Liver (tissue), 10 donors: ENCODE measurements around the gene ATP5PD. TPM values are rescaled to one million over a fixed set of nuclear protein-coding genes. Genes with fewer than 3 reads are reported as not detected.

Source experiments
- DNase-seq: peaks from one replicate; pipeline ENCODE4 v3.0.0-alpha.2; 2017; ENCODE audit warnings: low spot score
- H3K27ac ChIP-seq, 2 donors: one replicate each; pipeline ENCODE4 v1.7.0; 2013; ENCODE audit warnings: inconsistent platforms in 2 of 2, low read length in 2 of 2, control low read depth in 1 of 2, low read depth in 1 of 2, mild to moderate bottlenecking in 1 of 2
- H3K27me3 ChIP-seq, 4 donors: one replicate each; pipeline versions ENCODE4 v1.6.1 to v1.7.0; 2013; ENCODE audit warnings: low read length in 3 of 4, inconsistent platforms in 1 of 4, mild to moderate bottlenecking in 1 of 4, moderate library complexity in 1 of 4; ENCODE audit not compliant: control insufficient read depth in 4 of 4, insufficient read depth in 4 of 4
- H3K36me3 ChIP-seq, 4 donors: one replicate each; pipeline versions ENCODE4 v1.6.1 to v1.7.0; 2013; ENCODE audit warnings: low read length in 3 of 4, mild to moderate bottlenecking in 3 of 4, low read depth in 1 of 4, moderate library complexity in 1 of 4; ENCODE audit not compliant: control insufficient read depth in 4 of 4, insufficient read depth in 3 of 4
- H3K4me1 ChIP-seq, 4 donors: one replicate each; pipeline versions ENCODE4 v1.6.1 to v1.7.0; 2013; ENCODE audit warnings: low read length in 3 of 4, mild to moderate bottlenecking in 3 of 4, moderate library complexity in 1 of 4; ENCODE audit not compliant: control insufficient read depth in 4 of 4, insufficient read depth in 4 of 4
- H3K4me3 ChIP-seq, 3 donors: one replicate each; pipeline versions ENCODE4 v1.6.1 to v1.7.0; 2013; ENCODE audit warnings: low read length in 3 of 3, control low read depth in 1 of 3, low read depth in 1 of 3, mild to moderate bottlenecking in 1 of 3
- H3K9ac ChIP-seq, 2 donors: one replicate each; pipeline ENCODE4 v1.7.0; 2013; ENCODE audit warnings: low read length in 2 of 2, mild to moderate bottlenecking in 2 of 2, moderate library complexity in 2 of 2, control low read depth in 1 of 2, low read depth in 1 of 2
- H3K9me3 ChIP-seq, 4 donors: one replicate each; pipeline versions ENCODE4 v1.6.1 to v1.7.0; 2013; ENCODE audit warnings: low read length in 3 of 4; ENCODE audit not compliant: control insufficient read depth in 4 of 4
- ATF3 ChIP-seq: IDR thresholded peaks from 2 replicates; pipeline ENCODE4 v1.6.1; 2016; ENCODE audit warnings: antibody characterized with exemption
- FOXA1 ChIP-seq: IDR thresholded peaks from 2 replicates; pipeline ENCODE4 v1.6.1; 2016; ENCODE audit warnings: antibody characterized with exemption
- HNF4A ChIP-seq, 2 donors: conservative IDR thresholded peaks; 2 replicates each; pipeline ENCODE4 v1.6.1; 2016; ENCODE audit warnings: antibody characterized with exemption in 2 of 2, mild to moderate bottlenecking in 2 of 2
- HNF4G ChIP-seq: IDR thresholded peaks from 2 replicates; pipeline ENCODE4 v1.6.1; 2016; ENCODE audit warnings: antibody characterized with exemption
- JUND ChIP-seq, 2 donors: IDR thresholded peaks; 2 replicates each; pipeline ENCODE4 v1.6.1; 2016; ENCODE audit warnings: antibody characterized with exemption in 2 of 2
- NR2F2 ChIP-seq: IDR thresholded peaks from 2 replicates; pipeline ENCODE4 v1.6.1; 2016; ENCODE audit warnings: antibody characterized with exemption
- SP1 ChIP-seq: IDR thresholded peaks from 2 replicates; pipeline ENCODE4 v1.6.1; 2018; ENCODE audit warnings: antibody characterized with exemption, mild to moderate bottlenecking
- WGBS: extraction: QIAGEN DNeasy Blood & Tissue Kit; methylation state at CpG from one replicate; pipeline ENCODE4 v1.1.7; 2013; 5-methylcytosine and 5-hydroxymethylcytosine counted together
- polyA plus RNA-seq, 2 donors: library from polyadenylated mRNA; stranded (reverse) in 1 of 2; unstranded in 1 of 2; fragments of 200-250 nt in 1 of 2; fragments of >200 nt in 1 of 2; fragmentation: Nextera tagmentation in 1 of 2; extraction: Ambion mirVana in 1 of 2; gene quantifications; one replicate each; pipeline versions ENCODE4 v1.2.1 to v1.2.3, GENCODE V29; 2013 to 2015
- small RNA-seq: library from RNA; depleted of rRNA; stranded (forward); fragments of <200 nt; gene quantifications from one replicate; pipeline ENCODE3, GENCODE V24; 2014
- total RNA-seq, 2 donors: library from RNA; depleted of rRNA; stranded (reverse); fragments of >200 nt; gene quantifications; one replicate each; pipeline ENCODE4 v1.2.3, GENCODE V29; 2014
- donor health status: healthy.
- donor health status: healthy.
- donor health status: healthy.
- donor health status: healthy.
- donor health status: healthy.

ATP5PD gene
- total and polyA plus RNA-seq, 4 donors = 102 to 378 (median 184) TPM

DNA sequence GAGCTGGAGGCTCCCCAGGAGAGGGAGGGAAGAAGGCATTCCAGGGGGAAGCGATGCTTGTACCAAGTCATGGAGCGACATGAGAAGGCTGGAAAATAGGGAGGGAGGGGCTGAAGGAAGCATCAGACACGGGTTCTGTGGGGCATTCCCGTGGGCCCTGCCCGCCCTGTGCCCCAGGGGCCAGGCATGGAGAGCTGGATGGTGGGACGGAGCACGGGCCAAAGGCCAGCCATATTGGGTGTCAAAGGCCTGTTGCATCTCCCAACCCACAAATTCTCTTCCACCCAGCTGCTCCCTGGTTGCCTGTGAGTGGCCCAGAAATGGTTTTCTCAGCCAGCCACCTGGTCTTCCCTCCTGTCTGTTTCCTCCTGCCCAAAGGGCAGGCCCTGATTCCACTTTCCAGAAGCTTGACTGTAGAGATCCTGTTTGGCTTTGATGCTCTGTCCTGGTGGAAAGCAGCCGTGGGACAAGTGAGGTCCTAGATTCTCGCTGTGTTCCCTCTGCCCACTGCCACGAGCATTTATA lies 56.1 kb downstream of the ATP5PD start:
- H3K4me1 ChIP-seq = peaks cover 3 to 19% (median 12%) of the 10 kb centered on the region in 4 donors
- H3K9me3 ChIP-seq = no peaks in the 10 kb centered on the region
- no peak overlapping the region for H3K4me3 ChIP-seq
- TF ChIP-seq ATF3 (no peak), SP1 (no peak), JUND (IDR thresholded peaks at IDR 0.05) (no peak), NR2F2 (no peak), HNF4A (conservative IDR thresholded peaks at IDR 0.05) (no peak), HNF4G (no peak), FOXA1 (no peak)
- H3K27me3 ChIP-seq = peaks cover 0 to 3% (median 0%) of the 10 kb centered on the region in 4 donors
- DNase-seq = no peak
- H3K9ac ChIP-seq = no peak overlapping the region
- no peaks in the 10 kb centered on the region for H3K36me3 ChIP-seq
- WGBS = 94% methylated on average over 10 of the region's 10 CpGs
- no peak overlapping the region for H3K27ac ChIP-seq

Small RNAs within 50 kb of the gene (small RNA-seq; reads per million reads assigned to genes)
- gene AC111186.1 (not detected), gene RF00019 (not detected), gene RN7SL573P (not detected), gene RNU6-362P (not detected)

Other genes with a start within 250 kb of the ATP5PD start
- under 1 TPM in 1 of 2 donors, not detected in 1; 0.09 TPM for gene GRIN2C, start 187.1 kb downstream of the ATP5PD start, total RNA-seq
- under 1 TPM; 0.03 to 0.10 TPM for gene GRIN2C, start 187.1 kb downstream of the ATP5PD start, polyA plus RNA-seq
- gene FDXR, start 174.0 kb downstream of the ATP5PD start, total RNA-seq = 1 to 10 TPM; 3.9 to 5.3 TPM
- gene FDXR, start 174.0 kb downstream of the ATP5PD start, polyA plus RNA-seq = 10 to 100 TPM in 1 of 2 donors, 1 to 10 TPM in 1; 3.9 to 10.1 TPM
- gene FADS6, start 153.3 kb downstream of the ATP5PD start, total RNA-seq = 1 to 10 TPM in 1 of 2 donors, not detected in 1; 7.1 TPM
- gene FADS6, start 153.3 kb downstream of the ATP5PD start, polyA plus RNA-seq = 1 to 10 TPM; 2.1 to 4.2 TPM
- gene USH1G, start 123.7 kb downstream of the ATP5PD start, total RNA-seq = under 1 TPM in 1 of 2 donors, not detected in 1; under 0.01 TPM
- gene USH1G, start 123.7 kb downstream of the ATP5PD start, polyA plus RNA-seq = not detected
- not detected for gene OTOP2, start 122.7 kb downstream of the ATP5PD start, total RNA-seq
- not detected for gene OTOP2, start 122.7 kb downstream of the ATP5PD start, polyA plus RNA-seq
- not detected for gene OTOP3, start 111.1 kb downstream of the ATP5PD start, total RNA-seq
- not detected for gene OTOP3, start 111.1 kb downstream of the ATP5PD start, polyA plus RNA-seq
- gene HID1, start 74.2 kb downstream of the ATP5PD start, total RNA-seq = 1 to 10 TPM; 2.7 to 6.2 TPM
- gene HID1, start 74.2 kb downstream of the ATP5PD start, polyA plus RNA-seq = 1 to 10 TPM; 3.5 to 3.8 TPM
- gene CDR2L, start 59.3 kb downstream of the ATP5PD start, total RNA-seq = 1 to 10 TPM in 1 of 2 donors, under 1 TPM in 1; 0.70 to 1.5 TPM
- gene CDR2L, start 59.3 kb downstream of the ATP5PD start, polyA plus RNA-seq = 1 to 10 TPM in 1 of 2 donors, under 1 TPM in 1; 0.78 to 1.1 TPM
- gene MRPL58, start 34.3 kb downstream of the ATP5PD start, total RNA-seq = 10 to 100 TPM; 20.5 to 29.9 TPM
- gene MRPL58, start 34.3 kb downstream of the ATP5PD start, polyA plus RNA-seq = 10 to 100 TPM; 36.9 to 47.0 TPM
- gene KCTD2, start 256 bp upstream of the ATP5PD start, total RNA-seq = 1 to 10 TPM; 5.6 to 8.2 TPM
- 1 to 10 TPM; 2.4 to 7.1 TPM for gene KCTD2, start 256 bp upstream of the ATP5PD start, polyA plus RNA-seq
- gene SLC16A5, start 41.0 kb upstream of the ATP5PD start, total RNA-seq = 1 to 10 TPM; 3.0 to 4.5 TPM
- gene SLC16A5, start 41.0 kb upstream of the ATP5PD start, polyA plus RNA-seq = 1 to 10 TPM; 1.0 to 2.1 TPM
- gene ARMC7, start 63.0 kb upstream of the ATP5PD start, total RNA-seq = 1 to 10 TPM; 1.7 to 3.1 TPM
- 1 to 10 TPM; 4.3 to 6.6 TPM for gene ARMC7, start 63.0 kb upstream of the ATP5PD start, polyA plus RNA-seq
- gene NT5C, start 84.8 kb upstream of the ATP5PD start, total RNA-seq = 10 to 100 TPM; 13.6 to 27.2 TPM
- gene NT5C, start 84.8 kb upstream of the ATP5PD start, polyA plus RNA-seq = 10 to 100 TPM; 22.5 to 26.4 TPM
- gene JPT1, start 107.5 kb upstream of the ATP5PD start, total RNA-seq = 10 to 100 TPM; 20.5 to 47.8 TPM
- gene JPT1, start 107.5 kb upstream of the ATP5PD start, polyA plus RNA-seq = 10 to 100 TPM; 41.1 to 46.8 TPM
- 10 to 100 TPM; 20.9 to 79.0 TPM for gene SUMO2, start 136.0 kb upstream of the ATP5PD start, total RNA-seq
- gene SUMO2, start 136.0 kb upstream of the ATP5PD start, polyA plus RNA-seq = 100 to 1,000 TPM in 1 of 2 donors, 10 to 100 TPM in 1; 22.0 to 160 TPM
- gene NUP85, start 158.7 kb upstream of the ATP5PD start, total RNA-seq = 10 to 100 TPM; 27.9 to 36.3 TPM
- gene NUP85, start 158.7 kb upstream of the ATP5PD start, polyA plus RNA-seq = 10 to 100 TPM; 15.2 to 31.2 TPM
- gene GGA3, start 214.6 kb upstream of the ATP5PD start, total RNA-seq = 10 to 100 TPM in 1 of 2 donors, 1 to 10 TPM in 1; 8.8 to 17.3 TPM
- 1 to 10 TPM; 4.6 to 9.5 TPM for gene GGA3, start 214.6 kb upstream of the ATP5PD start, polyA plus RNA-seq
- 10 to 100 TPM; 24.1 to 33.0 TPM for gene MRPS7, start 214.9 kb upstream of the ATP5PD start, total RNA-seq
- 10 to 100 TPM; 45.8 to 58.9 TPM for gene MRPS7, start 214.9 kb upstream of the ATP5PD start, polyA plus RNA-seq
- gene MIF4GD, start 224.3 kb upstream of the ATP5PD start, total RNA-seq = 1 to 10 TPM; 6.2 to 8.6 TPM
- 10 to 100 TPM; 10.8 to 13.6 TPM for gene MIF4GD, start 224.3 kb upstream of the ATP5PD start, polyA plus RNA-seq
- gene SLC25A19, start 242.5 kb upstream of the ATP5PD start, total RNA-seq = 1 to 10 TPM; 8.0 to 9.5 TPM
- gene SLC25A19, start 242.5 kb upstream of the ATP5PD start, polyA plus RNA-seq = 1 to 10 TPM; 4.7 to 5.2 TPM